HG02763 (cell line): ENCODE data around the gene TINCR.

Experiments used
- ATAC-seq: cut with Tn5 transposase; IDR thresholded peaks from one replicate; pipeline ENCODE4 v1.9.1; 2021; ENCODE audit warnings: mild to moderate bottlenecking, moderate library complexity; ENCODE audit not compliant: unreplicated experiment

The TINCR gene

DNA sequence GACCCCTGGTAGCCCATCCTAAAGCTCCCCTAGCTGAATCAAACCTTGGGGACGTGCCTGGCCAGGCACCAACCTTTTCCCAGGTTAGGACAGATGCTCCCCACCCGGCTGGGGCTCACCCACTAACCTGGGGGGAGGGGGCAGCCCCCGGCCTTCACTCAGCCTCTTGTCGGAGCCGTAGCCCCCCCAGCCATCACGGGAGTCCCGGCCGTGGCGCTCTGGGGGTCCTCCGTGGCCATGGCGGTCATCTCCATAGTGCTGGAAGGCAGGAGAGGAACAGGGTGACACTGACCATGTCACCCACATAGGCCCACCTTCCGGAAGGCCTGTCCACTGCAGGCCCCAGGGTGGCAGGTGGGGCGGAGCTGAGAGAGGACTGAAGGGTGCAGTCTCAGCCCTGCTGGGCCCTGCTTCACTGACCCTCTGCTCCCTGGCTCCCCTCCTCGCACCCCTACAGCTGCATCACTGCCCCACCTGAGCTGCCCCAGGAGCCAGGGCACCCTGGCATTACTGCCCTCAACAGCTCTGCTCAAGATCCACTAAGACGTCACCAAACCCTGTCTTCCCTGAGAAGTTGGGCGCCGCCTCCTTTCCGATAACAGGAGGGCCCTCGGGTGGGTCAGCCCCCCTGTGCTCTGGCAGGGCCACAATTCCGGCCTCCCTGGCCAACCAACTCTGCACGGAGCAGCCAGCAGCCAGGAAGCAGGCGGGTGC is 22.6 kb upstream of the TINCR start:
- no peak for ATAC-seq

GRCh38 chr19:5588906-5589676 is 21.3 kb upstream of the TINCR start:
- no peak for ATAC-seq

GRCh38 chr19:5588441-5588840 is 20.7 kb upstream of the TINCR start:
- no peak for ATAC-seq

- ATAC-seq = no peak
These were observed 19.9 kb upstream of the TINCR start for GRCh38 chr19:5587661-5588060.

- ATAC-seq = no peak
These were observed 19.3 kb upstream of the TINCR start for GRCh38 chr19:5587071-5587455.

DNA sequence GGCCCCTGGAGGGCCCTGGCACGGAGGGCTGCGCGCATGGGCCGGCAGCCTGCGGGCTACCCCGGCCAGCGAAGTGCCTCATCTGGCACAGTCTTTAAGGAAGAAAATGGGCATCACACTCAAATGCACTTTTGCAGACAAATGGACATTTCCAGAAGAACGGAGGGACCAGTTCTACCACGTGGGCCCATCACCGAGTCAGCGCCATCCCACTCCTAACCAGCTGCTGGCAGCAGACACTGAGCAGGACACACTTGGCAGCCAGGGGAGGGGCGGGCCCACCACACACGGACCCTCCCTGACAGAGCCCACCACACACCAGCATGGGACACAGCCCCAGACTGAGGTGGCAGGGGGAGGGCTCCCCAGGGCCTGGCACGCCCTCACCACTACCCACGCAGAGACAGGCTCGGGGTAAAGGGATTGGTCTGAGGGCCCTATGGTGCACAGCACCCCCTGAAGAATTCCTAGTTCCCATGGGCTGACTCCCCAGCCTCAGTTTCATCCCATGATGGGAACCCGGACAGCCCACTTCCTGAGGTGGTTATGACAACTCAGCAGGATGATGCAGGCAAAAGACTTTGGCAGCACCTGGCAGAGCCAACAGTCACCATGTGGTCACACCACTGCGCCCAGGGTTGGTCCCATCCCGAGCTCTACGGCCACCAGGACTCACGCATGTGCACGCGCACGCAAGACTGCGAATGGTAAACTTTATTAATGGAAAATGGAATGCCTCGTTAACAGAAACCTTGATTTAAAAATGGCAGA is 18.7 kb upstream of the TINCR start:
- ATAC-seq = no peak

DNA sequence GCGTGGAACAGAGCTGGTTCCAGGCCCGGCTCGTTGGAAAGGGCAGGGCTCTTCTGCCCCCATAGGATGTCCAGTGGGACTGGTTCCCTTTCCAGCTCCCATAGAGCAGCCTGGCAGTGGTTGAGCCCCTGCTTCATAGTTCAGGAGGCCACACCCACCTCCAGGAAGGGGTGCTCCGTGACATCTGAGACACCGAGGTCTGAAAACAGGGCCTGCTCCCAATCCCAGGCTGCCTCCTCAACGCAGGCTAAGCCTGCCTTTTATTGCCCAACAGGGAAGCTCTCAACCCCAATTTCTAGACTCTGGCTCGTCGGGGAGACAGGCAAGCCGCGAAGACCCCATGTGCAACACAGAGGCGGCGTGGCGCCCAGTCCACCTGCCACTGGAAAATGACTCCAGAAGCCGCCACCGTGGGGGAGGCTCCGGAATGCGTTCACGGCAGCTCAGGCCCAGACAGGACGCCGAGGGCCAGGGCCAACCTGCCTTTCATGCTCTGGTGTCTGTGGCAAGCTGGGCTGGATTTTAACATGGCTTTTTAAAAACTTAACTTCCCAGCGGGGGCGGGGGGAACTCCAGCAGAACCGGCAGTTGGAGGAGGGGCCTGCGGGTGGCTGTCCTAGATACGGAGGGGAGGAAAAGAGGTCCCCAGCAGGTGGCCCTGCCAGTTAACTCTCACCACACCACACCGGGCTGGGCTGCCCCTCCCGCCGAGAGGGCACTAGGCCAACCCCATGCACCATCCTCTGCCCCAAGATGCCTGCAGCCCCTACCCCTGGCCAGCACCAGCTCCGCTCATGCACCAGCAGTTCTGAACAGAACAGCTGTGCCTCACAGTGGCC is 17.9 kb upstream of the TINCR start:
- no peak for ATAC-seq

DNA sequence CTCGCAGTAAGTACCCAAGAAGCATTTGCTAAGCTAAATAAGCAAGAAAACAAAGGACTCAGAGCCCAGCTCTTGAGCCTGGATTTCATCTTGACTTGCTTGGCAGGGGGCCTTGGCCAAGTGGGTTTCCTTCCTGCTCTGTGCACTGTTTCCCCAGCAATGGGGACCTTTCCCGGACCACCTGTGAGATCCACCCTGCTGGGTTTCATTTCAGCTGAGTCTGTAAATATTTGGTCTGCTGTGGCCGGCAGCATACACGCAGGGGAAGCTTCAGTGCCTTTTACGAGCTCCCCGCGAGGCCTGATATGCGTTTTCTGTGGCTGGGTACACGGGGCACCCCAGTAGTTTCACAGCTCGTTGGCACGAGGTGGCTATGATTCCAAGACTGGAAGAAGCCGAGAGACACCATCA is 12.4 kb upstream of the TINCR start:
- no peak for ATAC-seq

DNA sequence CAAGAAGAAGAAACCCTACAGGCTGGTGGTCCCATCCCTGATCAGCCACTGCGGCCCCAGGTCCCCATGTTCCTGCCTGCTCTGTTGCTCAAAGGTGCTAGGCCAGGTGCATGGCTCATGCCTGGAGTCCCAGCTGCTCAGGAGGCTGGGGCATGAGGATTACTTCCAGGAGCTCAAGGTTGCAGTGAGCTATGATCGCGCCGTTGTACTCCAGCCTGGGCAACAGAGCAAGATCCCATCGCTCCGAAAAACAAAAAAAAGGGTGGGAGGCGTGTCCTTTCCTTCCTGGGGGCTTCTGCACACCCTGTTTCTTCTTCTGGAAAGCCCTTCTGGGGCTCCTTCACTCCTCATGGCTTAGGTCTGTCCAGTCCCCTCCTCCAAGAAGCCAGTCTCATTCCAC is 11.9 kb upstream of the TINCR start:
- ATAC-seq = no peak

GRCh38 chr19:5579286-5579685 is 11.5 kb upstream of the TINCR start:
- ATAC-seq = no peak

DNA sequence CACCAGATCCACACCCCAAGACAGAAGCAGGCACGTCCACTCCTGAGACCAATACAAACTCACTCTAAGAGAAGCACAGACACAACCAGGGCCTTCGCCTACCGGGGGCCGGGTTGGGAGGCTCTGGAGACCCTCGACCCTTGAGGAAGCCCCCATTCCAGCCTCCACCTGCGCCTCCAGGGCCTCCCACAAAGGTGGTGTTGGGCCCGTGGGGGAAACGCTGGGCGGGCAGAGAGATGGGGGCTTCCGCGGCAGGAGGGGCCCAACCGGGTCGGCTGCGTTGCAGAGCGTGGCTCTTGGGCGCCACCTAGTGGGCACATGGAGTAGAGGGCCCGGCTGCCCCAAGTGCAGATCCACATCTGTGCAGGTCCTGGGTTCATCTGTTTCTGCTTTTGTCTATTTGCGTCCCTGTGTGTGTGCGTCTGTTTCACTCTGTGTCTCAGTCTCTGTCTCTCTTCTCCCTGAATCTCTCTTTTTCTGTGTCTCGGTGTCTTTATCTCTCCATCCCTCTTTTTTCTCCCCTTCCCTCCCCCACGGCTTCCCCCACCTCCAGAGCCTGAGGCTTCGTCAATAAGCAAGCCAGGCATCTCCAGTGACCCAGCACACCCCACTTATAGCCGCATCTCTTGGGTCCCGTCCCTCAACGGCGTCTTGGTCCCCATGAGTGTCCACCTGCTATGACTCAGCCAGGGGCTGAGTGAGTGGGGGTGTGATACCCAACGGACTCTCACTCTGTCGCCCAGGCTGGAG is 10.5 kb upstream of the TINCR start:
- no peak for ATAC-seq

DNA sequence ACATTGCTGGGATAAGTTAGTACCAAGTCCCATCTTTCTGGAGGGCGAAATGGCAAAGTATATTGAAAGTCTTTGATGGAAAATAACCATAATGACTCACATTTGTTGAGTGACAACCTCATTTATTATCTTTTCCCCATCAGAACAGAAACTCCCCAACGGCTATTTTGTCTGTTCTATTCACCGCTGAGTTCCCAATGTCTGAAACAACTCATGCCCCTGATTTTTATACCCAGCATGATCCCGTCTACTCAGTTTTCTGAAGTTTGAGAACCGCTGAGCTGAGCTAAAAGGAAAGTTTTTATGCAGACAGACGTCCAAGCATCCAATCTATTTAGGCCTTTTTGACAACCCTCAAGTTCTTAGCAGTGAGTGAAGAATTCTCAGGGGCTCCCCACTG is 7.8 kb upstream of the TINCR start:
- no peak for ATAC-seq

DNA sequence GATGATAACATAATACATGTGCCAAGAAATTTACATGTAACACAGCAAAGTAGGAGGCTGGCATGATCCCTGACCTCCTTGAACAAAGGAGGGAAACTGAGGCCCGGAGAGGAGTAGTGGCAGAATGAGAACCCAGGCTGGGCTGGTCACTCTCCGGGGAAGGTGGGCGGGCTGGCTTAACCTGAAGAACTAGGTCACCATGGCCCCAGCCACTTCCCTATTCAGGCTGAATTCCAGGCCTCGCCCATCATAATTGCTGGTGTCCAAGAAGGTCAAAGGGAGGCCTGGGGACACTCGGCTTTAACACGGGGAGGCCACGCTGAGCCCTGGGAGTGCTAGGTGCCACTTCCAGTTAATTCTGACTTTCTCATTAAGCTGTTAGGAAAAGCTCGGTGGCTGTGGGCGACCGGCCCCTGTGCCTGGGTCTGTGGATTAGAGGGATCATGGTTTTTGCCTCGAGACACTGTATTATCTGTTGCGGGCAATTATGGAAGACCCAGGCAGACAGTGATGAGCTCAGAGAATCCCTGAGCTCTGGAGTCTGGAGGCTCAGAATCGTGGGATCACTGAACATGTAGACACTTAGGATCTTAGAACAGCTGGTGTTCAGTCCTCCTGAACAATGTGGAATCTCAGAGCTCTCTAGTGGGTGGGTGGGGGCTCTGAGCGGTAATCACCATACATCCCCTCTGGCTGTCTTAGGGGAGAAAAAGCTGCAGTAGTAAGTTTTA is 5.0 kb upstream of the TINCR start:
- ATAC-seq = no peak

- no peak for ATAC-seq
These were observed 4.0 kb upstream of the TINCR start for GRCh38 chr19:5571777-5572176.

DNA sequence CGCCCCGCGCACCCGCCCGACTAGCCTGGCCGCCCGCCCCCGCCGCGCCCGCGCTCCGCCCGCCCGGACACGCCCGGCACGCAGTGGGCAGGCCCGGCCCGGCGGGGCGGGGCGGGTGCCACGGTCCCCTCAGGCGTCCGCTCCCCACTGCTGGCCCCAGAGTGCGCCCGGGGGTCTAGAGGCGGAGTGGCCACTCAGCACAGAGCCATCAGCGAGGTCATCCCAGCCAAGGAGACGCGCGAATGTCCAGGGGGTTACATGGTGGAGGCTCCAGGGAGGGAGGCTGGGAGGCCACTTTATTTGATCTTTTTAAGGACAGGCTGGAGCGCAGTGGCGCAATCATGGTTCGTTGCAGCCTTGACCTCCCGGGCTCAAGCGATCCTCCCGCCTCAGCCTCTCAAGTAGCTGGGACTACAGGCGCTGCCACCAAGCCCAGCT is 236 bp upstream of the TINCR start:
- no peak for ATAC-seq

GRCh38 chr19:5564930-5565329 is 2.8 kb downstream of the TINCR start:
- no peak for ATAC-seq

GRCh38 chr19:5563935-5564612 is 3.7 kb downstream of the TINCR start:
- no peak for ATAC-seq

- no peak for ATAC-seq
These were observed 4.7 kb downstream of the TINCR start for GRCh38 chr19:5563008-5563431.

DNA sequence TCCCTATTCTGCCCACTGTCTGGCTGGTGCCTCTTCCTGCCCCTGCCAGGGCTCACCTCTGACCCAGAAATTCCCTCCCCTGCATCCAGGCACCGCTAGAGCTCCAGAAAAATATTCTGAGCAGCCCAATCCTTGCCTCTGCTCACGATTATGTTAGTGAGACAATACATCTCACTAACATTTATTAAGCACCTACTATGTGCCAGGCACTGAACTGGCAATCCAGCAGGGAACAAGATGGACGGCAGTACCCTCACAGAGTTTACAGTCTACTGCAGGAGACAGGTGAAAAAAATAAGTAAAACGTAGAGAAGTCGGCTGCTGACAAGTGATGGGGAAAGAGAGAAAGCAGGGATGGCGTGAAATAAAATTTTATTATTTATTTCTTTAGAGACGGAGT is 5.5 kb downstream of the TINCR start:
- ATAC-seq = no peak
